ENCODE results near the gene ZNF48. TPM values are rescaled to one million over a fixed set of nuclear protein-coding genes. Genes with fewer than 3 reads are reported as not detected.

The ZNF48 gene
- total and polyA plus RNA-seq, 2 donors (not counting 1 experiment from before 2014, with no cell fraction given): 3.2 to 7.3 TPM

DNA sequence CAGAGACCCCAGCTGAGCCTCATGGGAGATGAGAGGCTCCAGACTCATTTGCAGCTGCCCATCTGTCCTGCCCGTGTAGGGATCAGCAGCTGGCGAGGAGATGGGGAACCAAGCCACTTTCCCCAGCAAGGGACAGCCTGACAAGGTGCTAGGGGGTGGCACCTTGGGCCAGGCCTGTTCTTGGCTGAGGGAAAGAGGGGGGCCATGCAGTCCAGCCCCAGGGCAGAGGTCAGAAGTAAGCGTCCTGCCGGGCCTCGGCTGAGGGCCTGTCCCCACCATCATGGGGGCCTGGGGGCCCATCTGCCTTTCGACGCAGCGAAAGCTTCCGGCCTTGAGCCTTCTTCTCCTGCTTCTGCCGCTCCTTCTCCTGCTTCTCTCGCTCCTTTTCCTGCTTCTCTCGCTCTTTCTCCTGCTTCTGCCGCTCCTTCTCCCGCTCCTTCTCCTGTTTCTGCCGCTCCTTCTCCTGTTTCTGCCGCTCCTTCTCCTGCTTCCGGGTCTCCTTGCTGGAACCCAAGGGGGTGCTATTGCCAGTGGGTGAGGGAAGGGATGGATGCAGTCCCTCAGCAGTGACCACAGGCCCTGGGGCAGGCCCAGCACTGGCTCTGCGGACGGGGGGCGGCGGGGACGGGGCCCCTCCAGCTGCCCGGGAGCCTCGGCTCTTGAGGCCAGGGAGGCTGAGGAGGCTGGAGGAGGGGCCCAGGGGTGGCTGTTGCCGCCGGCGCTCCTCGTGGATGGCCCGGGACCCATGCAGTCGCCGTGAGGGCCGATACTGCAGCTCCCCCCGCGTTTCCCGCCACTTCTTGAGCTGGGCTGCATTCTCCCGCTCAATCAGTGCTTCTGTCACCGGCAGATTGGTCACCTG lies 37.3 kb upstream of the ZNF48 start:
- Histone ChIP-seq H3K27ac (ENCODE audit: insufficient read depth, low read length) (no peak overlapping the region), H3K4me2 (ENCODE audit: extremely low read depth, insufficient read depth, low read length) (no peak overlapping the region), H3K36me3 (ENCODE audit: control insufficient read depth, insufficient read depth, low read length) (peaks cover 22% of the 10 kb centered on the region), H3K9ac (ENCODE audit: insufficient read depth, low read length) (no peak overlapping the region), H4K20me1 (ENCODE audit: control insufficient read depth, extremely low read depth, insufficient read depth, low read length) (no peaks in the 10 kb centered on the region), H3K4me3 (replicated peaks in 1 of 4; ENCODE audit: control extremely low read depth in 1 of 4, insufficient read depth in 1 of 4, low read depth in 3 of 4, low read length in 4 of 4) (no peak overlapping the region), H3K27me3 (ENCODE audit: control insufficient read depth, insufficient read depth, low read length) (no peaks in the 10 kb centered on the region), H3K4me1 (ENCODE audit: control insufficient read depth, extremely low read depth, insufficient read depth, low read length) (peaks cover 19% of the 10 kb centered on the region), H2AFZ (ENCODE audit: low read length) (no peak overlapping the region), H3K9me3 (ENCODE audit: control insufficient read depth, insufficient read depth, low read depth, low read length) (no peaks in the 10 kb centered on the region), H3K79me2 (ENCODE audit: control insufficient read depth, insufficient read depth, low read length) (peaks cover 41% of the 10 kb centered on the region)
- DNase-seq (ENCODE audit: low read depth in 2 of 2): no peak
- TF ChIP-seq EZH2 (IDR thresholded peaks at IDR 0.05; ENCODE audit: low read length, missing control alignments) (no peak), CTCF (conservative IDR thresholded peaks at IDR 0.05 in 1 of 2, IDR thresholded peaks at IDR 0.05 in 1 of 2; ENCODE audit: low read depth in 1 of 2, low read length in 2 of 2) (no peak)

GRCh38 chr16:30358577-30358936 lies 36.7 kb upstream of the ZNF48 start:
- no peak for TF ChIP-seq EZH2 (IDR thresholded peaks at IDR 0.05; ENCODE audit: low read length, missing control alignments)
- no peak for TF ChIP-seq CTCF (conservative IDR thresholded peaks at IDR 0.05 in 1 of 2, IDR thresholded peaks at IDR 0.05 in 1 of 2; ENCODE audit: low read depth in 1 of 2, low read length in 2 of 2)
- Histone ChIP-seq H3K9me3 (ENCODE audit: control insufficient read depth, insufficient read depth, low read depth, low read length) (no peaks in the 10 kb centered on the region), H3K27ac (ENCODE audit: insufficient read depth, low read length) (no peak overlapping the region), H3K4me3 (replicated peaks in 1 of 4; ENCODE audit: control extremely low read depth in 1 of 4, insufficient read depth in 1 of 4, low read depth in 3 of 4, low read length in 4 of 4) (no peak overlapping the region), H3K4me1 (ENCODE audit: control insufficient read depth, extremely low read depth, insufficient read depth, low read length) (peaks cover 17% of the 10 kb centered on the region), H3K79me2 (ENCODE audit: control insufficient read depth, insufficient read depth, low read length) (peaks cover 40% of the 10 kb centered on the region), H3K36me3 (ENCODE audit: control insufficient read depth, insufficient read depth, low read length) (peaks cover 18% of the 10 kb centered on the region), H3K9ac (ENCODE audit: insufficient read depth, low read length) (no peak overlapping the region), H2AFZ (ENCODE audit: low read length) (no peak overlapping the region), H3K27me3 (ENCODE audit: control insufficient read depth, insufficient read depth, low read length) (no peaks in the 10 kb centered on the region), H3K4me2 (ENCODE audit: extremely low read depth, insufficient read depth, low read length) (no peak overlapping the region), H4K20me1 (ENCODE audit: control insufficient read depth, extremely low read depth, insufficient read depth, low read length) (no peaks in the 10 kb centered on the region)
- no peak for DNase-seq (ENCODE audit: low read depth in 2 of 2)

- H3K36me3 ChIP-seq (ENCODE audit: control insufficient read depth, insufficient read depth, low read length): peaks cover 16% of the 10 kb centered on the region
- no peaks in the 10 kb centered on the region for H4K20me1 ChIP-seq (ENCODE audit: control insufficient read depth, extremely low read depth, insufficient read depth, low read length)
- TF ChIP-seq EZH2 (IDR thresholded peaks at IDR 0.05; ENCODE audit: low read length, missing control alignments) (no peak), CTCF (conservative IDR thresholded peaks at IDR 0.05 in 1 of 2, IDR thresholded peaks at IDR 0.05 in 1 of 2; ENCODE audit: low read depth in 1 of 2, low read length in 2 of 2) (no peak)
- no peaks in the 10 kb centered on the region for H3K9me3 ChIP-seq (ENCODE audit: control insufficient read depth, insufficient read depth, low read depth, low read length)
- no peak for DNase-seq (ENCODE audit: low read depth in 2 of 2)
- no peaks in the 10 kb centered on the region for H3K27me3 ChIP-seq (ENCODE audit: control insufficient read depth, insufficient read depth, low read length)
- H2AFZ ChIP-seq (ENCODE audit: low read length): no peak overlapping the region
- H3K4me3 ChIP-seq (replicated peaks in 1 of 4; ENCODE audit: control extremely low read depth in 1 of 4, insufficient read depth in 1 of 4, low read depth in 3 of 4, low read length in 4 of 4): no peak overlapping the region
- peaks cover 37% of the 10 kb centered on the region for H3K79me2 ChIP-seq (ENCODE audit: control insufficient read depth, insufficient read depth, low read length)
- H3K4me2 ChIP-seq (ENCODE audit: extremely low read depth, insufficient read depth, low read length): no peak overlapping the region
- no peak overlapping the region for H3K27ac ChIP-seq (ENCODE audit: insufficient read depth, low read length)
- no peak overlapping the region for H3K9ac ChIP-seq (ENCODE audit: insufficient read depth, low read length)
- peaks cover 12% of the 10 kb centered on the region for H3K4me1 ChIP-seq (ENCODE audit: control insufficient read depth, extremely low read depth, insufficient read depth, low read length)
Measured at GRCh38 chr16:30358990-30359870, 36.0 kb upstream of the ZNF48 start.

All from fibroblast of lung (primary cell).